GM19351 (cell line): Measurements from ENCODE around the gene CPNE5.

Experiments used
- ATAC-seq: cut with Tn5 transposase; IDR thresholded peaks from one replicate; pipeline ENCODE4 v1.9.1; 2021; ENCODE audit warnings: mild to moderate bottlenecking, moderate library complexity; ENCODE audit not compliant: unreplicated experiment

Gene CPNE5

GRCh38 chr6:36838896-36839748 is at the start of gene CPNE5:
Gene CPNE5, minus strand, starts transcription at chr6:36839444. Its CDS starts 67 bp downstream, at chr6:36839377.
- no peak for ATAC-seq

GRCh38 chr6:36888115-36888643 is 48.9 kb upstream of the CPNE5 start:
- ATAC-seq = no peak

DNA sequence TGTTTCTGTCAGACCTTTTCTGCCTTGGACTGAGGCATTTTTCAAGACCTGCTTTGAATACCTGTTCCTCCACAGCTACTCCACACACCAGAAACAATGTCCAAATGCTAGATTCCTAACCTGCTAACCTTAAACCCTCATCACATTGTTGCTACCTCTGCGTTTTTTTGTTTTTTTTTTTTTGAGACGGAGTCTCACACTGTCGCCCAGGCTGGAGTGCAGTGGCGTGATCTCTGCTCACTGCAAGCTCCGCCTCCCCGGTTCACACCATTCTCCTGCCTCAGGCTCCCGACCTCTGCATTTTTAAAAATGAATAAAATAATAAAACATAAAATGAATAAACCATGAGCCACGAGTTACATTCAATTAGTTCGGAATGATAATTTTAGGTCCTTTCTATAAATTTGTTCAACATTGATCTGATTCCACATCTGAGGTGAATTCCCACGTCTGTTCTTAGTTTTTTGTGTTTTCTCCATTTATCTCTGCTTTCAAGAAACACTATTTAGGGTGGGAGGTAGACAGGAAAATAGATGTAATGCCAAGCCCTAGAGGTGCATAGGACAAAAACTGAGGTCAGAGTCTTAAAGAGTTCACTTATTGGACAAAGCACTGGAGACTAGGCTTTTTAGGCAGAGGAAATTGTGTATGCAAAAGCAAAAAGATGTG is 47.8 kb upstream of the CPNE5 start:
- ATAC-seq = no peak

DNA sequence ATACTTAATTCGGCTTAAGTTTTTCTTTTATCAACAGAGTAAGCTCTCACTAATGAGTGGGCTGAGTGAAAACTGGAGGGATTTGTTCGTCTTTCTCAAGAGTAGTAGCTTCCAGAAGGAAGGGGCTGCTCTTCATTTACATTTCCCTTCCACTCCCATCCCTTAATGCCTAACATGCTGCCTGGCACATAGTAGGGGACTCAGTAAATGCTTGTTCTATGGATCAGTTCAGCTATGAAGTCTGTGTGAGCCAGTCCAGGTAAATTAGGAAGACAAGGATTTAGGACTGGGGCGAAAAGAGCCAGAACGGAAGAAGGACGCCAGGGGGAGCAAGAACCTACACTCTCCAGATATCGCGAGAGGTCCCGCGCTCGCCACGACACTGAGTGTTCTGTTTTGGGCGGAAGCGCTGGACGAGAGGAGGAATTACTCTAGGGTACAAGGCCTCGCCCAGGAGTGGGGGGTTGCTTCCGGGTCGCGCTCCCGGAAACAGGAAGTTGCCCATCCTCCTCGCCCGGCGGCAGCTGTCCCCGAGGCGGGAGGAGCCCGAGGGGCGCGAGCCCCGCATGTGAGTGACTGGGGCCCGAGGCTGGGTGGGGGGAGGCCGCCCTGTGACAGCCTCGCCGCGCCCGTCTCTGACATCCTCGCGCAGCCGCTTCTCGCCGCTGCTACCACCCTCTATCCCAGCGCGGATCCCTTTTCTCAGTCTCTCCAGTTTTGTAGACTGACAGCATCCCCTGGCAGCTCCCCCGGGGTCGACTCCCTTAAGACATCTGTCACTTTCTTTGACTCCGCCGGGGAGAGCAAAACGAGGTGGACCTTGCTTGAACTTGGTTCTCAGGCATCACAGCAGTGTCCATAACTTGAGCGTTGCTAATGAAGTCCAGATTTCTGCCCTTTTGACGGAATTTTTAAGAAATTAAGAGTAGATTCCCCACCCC is 46.5 kb upstream of the CPNE5 start, which contains the start of gene C6orf89:
Gene C6orf89, plus strand, starts transcription at position 492 of the 941 bp plus-strand sequence. CDS start 13,493 bp downstream, outside the sequence.
- ATAC-seq = peak; percentile 98

- ATAC-seq = no peak
These were observed 45.4 kb upstream of the CPNE5 start for GRCh38 chr6:36884610-36885009.

GRCh38 chr6:36875250-36875633 is 36.0 kb upstream of the CPNE5 start:
- ATAC-seq = no peak

- peak; percentile 82 for ATAC-seq
These were observed 35.4 kb upstream of the CPNE5 start, which contains the start of gene PPIL1 for GRCh38 chr6:36874443-36875249. Gene PPIL1, minus strand, starts transcription at chr6:36874803. Its CDS starts 31 bp downstream, at chr6:36874772.

DNA sequence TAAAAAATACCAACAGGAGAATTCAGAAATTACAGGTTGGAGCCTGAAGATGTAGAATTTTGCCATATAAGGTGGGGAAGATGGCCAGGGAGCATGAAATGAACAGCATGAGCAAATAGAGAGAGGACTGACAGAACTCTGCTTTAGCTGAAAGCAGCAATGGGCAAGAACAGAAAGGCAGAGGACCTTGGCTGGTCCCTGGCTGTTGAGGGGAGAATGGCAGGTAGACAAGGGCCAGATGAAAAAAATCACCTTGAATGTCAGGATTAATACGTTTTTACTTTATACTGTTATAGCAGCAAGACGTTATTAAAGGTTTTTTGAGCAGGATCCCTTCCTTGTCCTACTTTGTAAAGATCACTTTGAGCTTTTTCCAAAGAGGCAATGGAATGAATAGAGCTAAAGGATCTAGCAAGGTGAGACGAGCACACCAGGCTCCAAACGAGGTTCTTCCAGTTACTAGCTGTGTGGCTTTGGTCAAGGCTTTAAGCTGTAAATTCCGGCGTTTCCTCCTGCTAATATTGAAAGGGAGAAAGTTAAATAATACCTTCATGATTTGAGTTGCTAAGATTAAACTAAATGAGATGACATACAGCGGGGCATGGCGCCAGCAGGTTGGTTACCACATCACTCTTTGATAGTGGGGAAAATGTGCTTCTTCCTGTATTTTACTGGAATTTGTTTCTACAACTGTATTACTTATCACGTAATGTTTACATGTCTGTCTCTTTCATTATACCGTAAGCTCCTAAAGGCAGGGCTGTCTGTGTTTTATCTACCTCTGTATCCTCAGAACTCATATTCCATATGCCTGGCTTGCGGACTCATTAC is 34.6 kb upstream of the CPNE5 start:
- no peak for ATAC-seq

DNA sequence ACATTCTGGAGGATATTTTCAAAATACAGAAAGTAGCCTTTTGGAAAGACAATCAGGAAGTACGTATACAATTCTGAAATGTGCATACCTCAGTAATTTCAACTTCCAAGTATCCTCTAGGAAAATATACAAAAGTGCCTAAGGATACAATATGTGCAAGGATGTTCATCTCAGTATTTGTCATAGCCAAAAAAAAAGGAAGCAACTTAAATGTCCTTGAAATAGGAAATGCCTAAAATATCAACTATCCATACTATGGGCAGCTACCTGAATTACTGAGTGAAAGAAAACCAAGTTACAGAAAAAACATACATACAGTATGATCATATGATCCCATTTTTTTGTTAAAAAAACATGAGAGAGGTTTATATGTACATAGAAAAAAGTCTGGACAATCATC is 33.9 kb upstream of the CPNE5 start:
- no peak for ATAC-seq

DNA sequence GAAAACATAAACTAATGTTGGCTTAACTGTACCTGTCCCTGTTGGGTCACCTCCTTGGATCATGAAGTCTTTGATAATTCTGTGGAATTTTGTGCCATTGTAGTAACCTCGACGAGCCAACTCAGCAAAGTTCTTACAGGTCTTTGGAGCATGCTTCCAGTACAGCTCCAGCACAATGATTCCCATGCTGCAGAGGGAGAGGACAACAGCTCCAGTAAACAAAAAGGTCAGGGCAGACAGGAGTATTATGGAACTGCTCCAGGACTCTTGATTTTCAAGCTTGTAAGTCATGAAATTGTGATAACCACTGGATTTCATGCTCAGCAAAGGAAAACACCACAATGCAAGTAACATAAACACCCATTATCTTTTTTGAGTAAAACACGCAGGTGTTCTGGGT is 32.4 kb upstream of the CPNE5 start:
- no peak for ATAC-seq

- no peak for ATAC-seq
These were observed 28.4 kb upstream of the CPNE5 start for GRCh38 chr6:36867471-36868224.

- no peak for ATAC-seq
These were observed 26.6 kb upstream of the CPNE5 start for GRCh38 chr6:36865835-36866234.

GRCh38 chr6:36863670-36864540 is 24.7 kb upstream of the CPNE5 start:
- no peak for ATAC-seq

- no peak for ATAC-seq
These were observed 23.7 kb upstream of the CPNE5 start for GRCh38 chr6:36862848-36863382.

GRCh38 chr6:36862164-36862847 is 23.1 kb upstream of the CPNE5 start:
- no peak for ATAC-seq

- ATAC-seq = no peak
These were observed 20.9 kb upstream of the CPNE5 start for GRCh38 chr6:36860126-36860525.
